Fibroblast of upper back skin (primary cell): ENCODE results near the gene IZUMO2.
"Not testable (repeated sequence)": the region's sequence is repeated elsewhere in the genome, so short reads cannot be mapped to it uniquely, and the experiment has no call there.

Experiments used
- DNase-seq: peaks from one replicate; pipeline ENCODE4 v3.0.0-alpha.2; 2013

Gene IZUMO2

GRCh38 chr19:50134777-50135719, 28.0 kb downstream of the IZUMO2 start:
- not testable (repeated sequence) for DNase-seq

- not testable (repeated sequence) for DNase-seq
Observed at GRCh38 chr19:50133518-50134492, 29.3 kb downstream of the IZUMO2 start.

- DNase-seq = not testable (repeated sequence)
Observed at GRCh38 chr19:50104012-50104411, 59.1 kb downstream of the IZUMO2 start.

- DNase-seq = not testable (repeated sequence)
Observed at GRCh38 chr19:50103405-50103804, 59.7 kb downstream of the IZUMO2 start.
